Stimulated activated CD4-positive, alpha-beta T cell treated with anti-CD3 and anti-CD28 coated beads, Interleukin-2, amount 100 ng/mL, for 24 hours (primary cell): ENCODE data around the gene RHOBTB1.
"Not testable (repeated sequence)": the region's sequence is repeated elsewhere in the genome, so short reads cannot be mapped to it uniquely, and the experiment has no call there.

ENCODE experiments used
- DNase-seq, 2 donors: peaks; one replicate each; pipeline ENCODE4 v3.0.0-alpha.2; 2020

RHOBTB1 gene

DNA sequence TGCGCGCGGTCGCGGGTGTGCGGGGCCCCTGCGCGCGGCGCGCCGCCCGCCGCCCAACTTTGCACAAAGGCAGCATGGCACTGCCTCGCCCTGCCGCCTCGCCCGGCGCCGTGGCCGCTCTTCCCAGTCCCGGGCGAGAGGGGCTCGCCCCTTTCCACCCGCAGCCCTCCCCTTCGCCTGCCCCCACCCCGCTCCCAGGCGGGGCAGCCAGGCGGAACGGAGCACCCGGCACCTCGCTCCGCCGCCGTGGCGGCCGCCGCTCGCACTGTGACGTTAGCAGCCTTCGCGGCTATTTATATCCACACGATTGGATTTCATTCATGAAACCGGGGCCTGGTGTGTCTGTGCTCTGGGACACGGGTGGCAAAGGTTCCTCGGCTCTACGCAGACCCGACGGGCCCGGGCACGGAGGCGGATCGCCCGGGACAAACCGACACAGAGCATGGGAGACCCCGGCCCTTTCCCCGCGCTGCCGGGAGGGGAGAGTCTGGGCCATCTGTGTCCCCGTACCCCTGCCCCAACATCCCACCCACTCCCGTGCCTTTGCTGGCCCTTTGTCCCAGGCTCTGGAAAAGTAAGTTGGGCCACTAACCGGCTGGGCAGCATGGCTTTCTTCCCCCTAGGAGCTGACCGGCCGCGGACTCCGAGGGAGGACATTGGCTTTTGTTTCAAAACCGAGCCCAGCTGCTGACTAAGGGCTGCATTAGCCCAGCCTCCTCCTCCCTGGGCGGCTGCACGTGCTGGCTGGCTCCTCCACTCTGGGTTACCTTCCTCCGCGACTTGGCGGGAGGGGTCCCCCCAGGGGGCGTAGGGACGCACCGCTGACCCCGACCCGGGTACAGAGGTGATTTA lies at the start of gene RHOBTB1:
RHOBTB1 (minus strand) TSS at position 128 of the 852 bp plus-strand sequence. CDS start 32,643 bp downstream, outside the sequence.
- DNase-seq = peak; percentile 19 to 40

DNA sequence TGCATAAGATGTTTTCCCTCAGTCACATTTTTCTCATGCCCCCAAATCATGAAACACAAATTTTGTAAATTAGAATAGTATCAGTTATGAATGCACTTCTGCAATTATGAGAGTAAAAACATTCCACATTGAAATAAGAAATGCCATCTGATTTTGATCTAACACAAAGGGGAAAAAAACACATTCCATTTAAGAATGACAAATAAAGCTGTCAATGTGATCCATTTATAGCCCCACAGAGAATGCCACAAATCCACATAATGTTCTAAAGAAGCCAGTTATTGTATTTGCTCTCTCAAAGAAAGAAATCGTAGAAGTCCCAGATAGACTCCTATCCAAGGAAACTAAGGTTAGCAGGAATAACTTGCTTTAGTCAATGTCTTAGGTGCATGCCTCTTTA lies 48.7 kb upstream of the RHOBTB1 start:
- no peak for DNase-seq

GRCh38 chr10:60990663-60991062 lies 46.7 kb upstream of the RHOBTB1 start:
- no peak for DNase-seq

DNA sequence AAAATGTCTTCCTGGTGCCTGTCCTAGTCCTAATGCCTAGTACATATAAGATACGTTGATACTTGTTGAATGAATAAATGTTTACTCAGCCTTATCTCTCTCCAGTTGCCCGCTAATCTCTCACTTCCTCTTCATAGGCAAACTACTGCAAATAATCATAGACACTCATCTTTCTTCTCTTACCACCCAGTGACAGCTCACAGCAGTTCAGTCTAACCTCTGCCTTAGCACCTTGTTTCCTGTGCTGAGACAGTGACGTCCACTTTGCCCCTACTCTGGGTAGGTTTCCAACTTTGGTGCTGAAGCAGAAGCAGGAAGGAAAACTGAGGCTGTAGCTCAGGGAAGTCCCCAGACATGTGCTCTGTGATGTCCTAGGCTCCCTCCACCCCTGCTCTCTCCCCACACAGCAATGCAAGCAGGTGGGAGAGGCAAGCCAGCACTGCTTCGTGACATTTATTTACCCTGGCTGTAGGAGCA lies 45.5 kb upstream of the RHOBTB1 start:
- DNase-seq = no peak

DNA sequence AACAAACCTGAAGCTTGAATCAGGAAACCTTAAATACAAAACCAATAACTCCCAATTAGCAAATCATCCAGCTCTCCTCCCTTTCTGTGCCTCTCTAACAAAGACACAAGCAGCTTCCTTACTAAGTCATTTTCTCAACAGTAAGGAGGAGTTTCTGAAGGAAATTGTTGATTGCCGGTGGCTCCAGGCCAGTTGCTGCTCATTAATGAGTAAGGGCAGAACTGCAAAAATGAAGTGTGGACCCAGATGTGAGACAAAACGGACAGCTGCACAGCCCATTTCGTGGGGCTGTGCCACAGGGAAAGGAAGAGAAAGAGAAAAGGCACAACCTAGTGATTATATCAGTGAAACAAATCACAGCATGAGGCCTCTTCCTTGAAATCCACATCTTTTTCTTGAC lies 42.8 kb upstream of the RHOBTB1 start:
- no peak for DNase-seq

- DNase-seq = no peak
These were observed 42.0 kb upstream of the RHOBTB1 start for GRCh38 chr10:60985951-60986350.

DNA sequence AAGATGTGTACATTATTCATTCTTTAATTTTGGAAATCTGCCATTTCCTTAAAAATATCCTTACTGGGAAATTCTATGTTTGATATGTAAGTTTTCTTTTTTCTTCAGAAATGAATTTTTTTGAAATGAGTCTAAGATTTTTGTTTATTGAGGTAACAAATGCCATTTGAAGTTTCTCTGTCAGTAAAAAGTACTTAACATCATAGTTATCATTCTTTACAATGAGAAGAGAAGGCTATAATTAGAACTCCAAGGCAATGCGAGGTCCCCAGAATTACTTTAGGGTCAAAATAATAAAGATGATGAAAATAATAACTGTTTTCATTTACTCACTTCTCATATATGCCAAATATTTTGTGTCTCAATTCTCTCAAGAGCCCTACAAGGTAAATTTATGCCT lies 37.0 kb upstream of the RHOBTB1 start:
- DNase-seq = no peak

GRCh38 chr10:60979667-60980104 lies 35.7 kb upstream of the RHOBTB1 start:
- DNase-seq = no peak

DNA sequence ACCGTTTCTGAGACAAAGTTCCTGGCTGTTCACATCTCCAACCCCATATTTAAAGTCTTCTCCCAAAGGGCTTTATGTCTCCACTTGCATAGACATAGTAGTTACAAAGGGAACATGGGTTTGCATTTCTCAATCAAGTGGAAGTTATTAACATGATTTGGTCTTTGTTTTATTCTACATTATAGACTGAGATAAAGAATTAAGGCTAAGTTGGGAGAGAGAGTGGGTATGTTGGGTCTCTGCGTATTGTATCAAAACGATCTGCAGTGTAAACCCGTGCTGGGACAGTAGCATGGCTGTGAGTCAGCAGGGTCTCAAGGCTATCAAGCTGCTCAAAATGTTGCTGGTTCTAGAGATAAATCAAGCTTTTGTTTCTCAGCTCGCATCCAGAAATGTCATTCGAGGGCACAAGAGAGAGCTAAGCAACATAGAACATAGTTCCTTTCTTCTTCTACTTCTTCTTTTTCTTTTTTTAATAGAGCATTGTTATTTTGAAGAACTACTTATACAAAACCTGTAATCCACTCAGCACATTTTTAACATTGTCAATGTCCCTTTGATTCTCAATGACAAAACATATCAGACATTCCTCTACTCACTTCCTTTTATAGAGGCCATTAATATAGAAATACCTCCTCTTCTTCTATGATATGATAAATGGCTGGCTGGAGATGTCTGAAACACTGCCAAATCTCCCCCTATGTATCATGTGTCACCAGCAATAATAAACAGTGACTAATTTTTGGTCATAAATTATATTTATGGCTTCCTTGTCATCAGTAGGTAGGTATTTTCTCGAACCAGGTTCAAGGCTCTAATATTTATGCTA lies 34.5 kb upstream of the RHOBTB1 start:
- no peak for DNase-seq

DNA sequence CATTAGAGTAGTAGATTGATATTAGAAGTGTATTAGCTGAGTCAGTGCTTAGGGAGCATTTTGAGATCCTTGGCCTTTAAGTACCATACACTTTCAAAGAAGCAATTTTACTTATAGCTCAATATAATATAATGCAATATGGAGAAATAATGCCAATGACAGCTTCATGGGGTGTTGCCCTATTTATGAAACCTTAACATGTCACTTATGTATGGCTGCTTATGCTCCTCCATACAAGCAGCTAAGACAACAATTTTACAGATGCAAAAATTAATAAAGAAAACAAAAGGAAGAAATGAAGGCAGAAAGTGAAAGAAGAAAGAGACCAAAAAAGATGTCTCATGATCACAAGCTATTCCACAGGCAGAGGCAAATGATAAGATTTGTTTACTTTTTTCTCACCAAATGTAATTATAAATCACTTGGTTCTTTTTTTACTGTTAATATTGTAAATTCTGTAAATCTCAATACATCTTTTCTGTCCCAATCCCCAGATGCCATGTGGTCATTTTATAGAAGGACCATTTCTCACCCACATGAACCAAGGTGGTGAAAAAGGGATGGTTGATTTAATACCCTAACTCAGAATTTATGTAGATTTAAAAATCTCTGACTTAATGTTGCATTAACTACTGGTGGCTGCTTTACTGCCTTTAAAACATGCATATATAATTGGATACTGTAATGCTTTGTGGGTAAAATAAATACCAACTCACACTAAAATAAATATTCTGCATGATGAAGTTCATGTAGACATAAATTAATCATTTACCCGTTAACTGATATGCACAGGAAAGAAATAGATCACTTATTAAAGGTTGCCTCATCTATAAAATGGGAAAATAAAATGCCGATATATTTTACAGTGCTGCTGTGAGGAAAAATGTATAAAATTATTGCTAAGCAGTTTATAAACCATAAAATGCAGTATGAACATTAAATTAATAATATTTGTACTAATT lies 33.5 kb upstream of the RHOBTB1 start:
- no peak for DNase-seq

DNA sequence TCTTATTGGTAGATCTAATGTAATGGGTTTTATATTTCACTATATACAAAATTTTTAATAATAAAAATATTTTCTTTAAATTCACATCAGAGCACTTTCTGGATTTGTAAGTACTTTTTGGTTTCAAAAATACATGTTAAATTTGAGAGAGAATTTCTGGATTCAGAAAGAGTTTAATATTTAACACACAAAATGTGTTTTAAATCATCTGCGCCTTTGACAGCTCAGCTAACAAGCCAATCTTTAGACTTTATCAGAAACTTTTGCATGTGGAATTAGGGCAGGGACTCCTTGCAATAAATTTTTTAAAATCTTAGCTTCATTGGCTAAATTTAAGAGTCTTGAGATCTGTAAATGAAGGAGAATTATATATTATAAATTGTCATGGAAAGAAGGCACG lies 32.7 kb upstream of the RHOBTB1 start:
- DNase-seq = no peak

DNA sequence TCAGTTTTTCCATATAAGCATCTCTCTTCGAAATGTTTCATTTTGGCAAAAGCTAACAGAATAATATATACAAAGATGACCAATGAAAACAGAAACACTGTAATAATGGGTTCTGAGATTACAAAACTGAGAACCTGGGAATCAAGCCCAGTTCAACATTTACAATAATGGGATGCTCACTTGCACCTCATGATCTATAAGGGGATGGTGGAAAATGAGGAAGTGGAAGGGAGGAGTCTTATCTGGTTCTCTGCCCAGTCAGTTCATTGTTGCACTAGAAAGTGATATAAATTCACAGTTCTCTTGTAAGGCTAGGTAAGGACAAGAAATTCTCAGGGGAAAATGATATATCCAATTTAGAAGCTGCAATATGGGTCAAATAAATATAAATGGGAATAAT lies 31.7 kb upstream of the RHOBTB1 start:
- no peak for DNase-seq

DNA sequence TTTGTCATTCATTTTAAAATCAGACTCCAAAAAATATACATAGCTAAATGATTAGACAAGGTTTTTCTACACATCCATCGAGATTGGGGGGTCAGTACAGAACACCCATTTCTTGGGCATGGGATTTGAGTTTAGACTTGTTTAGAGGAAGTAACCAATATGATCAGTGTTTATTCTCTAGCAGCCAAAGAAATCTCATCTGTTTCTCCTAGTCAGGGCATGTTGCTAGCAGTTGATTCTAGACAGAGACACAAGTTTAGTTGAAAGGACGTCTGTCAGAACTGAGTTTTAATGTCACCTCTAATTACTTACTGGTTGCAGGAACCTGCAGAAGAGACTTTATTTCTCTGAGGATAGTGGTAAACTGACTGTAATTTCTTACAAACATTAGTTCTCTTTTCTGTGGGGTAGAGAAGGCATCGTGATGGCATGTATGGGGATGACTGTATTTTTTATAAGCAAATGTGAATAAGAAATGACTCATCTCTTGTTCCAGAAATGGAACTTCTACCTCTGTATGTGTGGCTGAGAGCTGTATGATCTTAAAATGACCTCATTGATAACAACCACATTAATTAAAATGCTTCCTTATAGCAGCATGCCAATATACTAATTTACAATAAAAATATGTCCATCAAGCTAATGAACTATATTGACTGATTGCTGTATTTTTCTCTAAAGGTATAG lies 30.6 kb upstream of the RHOBTB1 start:
- no peak for DNase-seq

- DNase-seq = no peak
These were observed 29.1 kb upstream of the RHOBTB1 start for GRCh38 chr10:60973086-60973485.

DNA sequence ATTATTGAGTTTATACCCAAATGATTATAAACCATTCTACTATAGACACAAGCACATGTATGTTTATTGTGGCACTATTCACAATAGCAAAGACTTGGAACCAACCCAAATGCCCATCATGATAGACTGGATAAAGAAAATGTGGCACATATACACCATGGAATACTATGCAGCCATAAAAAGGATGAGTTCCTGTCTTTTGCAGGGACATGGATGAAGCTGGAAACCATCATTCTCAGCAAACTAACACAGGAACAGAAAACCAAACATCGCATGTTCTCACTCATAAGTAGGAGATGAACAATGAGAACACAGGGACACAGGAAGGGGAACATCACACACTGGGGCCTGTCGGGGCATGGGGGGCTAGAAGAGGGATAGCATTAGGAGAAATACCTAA lies 28.2 kb upstream of the RHOBTB1 start:
- not testable (repeated sequence) for DNase-seq

GRCh38 chr10:60970526-60970925 lies 26.5 kb upstream of the RHOBTB1 start:
- no peak for DNase-seq

DNA sequence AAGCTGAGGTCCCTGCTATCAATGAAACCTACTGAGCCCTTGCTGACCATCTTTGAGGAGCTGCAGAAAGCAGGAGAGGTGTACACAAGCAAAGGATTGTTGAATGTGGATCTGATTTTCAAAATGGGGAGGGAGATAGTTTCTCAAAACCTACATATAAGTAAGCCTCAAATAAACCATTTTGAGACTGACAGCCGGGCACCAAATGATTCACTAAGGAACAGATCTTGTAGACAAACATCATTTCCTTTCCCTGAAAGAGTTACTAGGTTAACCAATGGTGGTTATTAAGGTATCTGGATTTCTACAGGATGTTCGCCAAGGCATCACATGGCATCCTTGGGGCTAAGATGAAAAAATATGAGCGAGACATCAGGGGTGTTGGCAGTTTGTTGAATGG lies 24.5 kb upstream of the RHOBTB1 start:
- DNase-seq = no peak

- DNase-seq = peak; percentile 33 to 38
These were observed 24.0 kb upstream of the RHOBTB1 start for GRCh38 chr10:60967854-60968484.

DNA sequence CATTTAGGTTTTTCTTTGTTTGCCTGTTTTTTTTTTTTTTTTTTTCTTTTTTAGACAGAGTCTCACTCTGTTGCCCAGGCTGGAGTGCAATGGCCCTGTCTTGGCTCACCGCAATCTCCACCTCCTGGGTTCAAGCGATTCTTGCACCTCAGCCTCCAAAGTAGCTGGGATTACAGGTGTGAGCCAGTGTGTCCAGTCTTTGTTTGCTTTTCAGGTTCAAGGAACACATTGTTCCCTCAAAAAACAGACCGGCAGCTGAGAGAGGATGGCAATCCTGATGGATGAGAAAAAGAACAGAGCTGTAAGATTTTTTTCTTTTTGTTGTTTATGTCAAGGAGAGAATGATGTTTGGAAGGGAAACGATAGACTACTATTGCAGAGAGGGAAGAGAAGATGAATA lies 23.3 kb upstream of the RHOBTB1 start:
- no peak for DNase-seq

DNA sequence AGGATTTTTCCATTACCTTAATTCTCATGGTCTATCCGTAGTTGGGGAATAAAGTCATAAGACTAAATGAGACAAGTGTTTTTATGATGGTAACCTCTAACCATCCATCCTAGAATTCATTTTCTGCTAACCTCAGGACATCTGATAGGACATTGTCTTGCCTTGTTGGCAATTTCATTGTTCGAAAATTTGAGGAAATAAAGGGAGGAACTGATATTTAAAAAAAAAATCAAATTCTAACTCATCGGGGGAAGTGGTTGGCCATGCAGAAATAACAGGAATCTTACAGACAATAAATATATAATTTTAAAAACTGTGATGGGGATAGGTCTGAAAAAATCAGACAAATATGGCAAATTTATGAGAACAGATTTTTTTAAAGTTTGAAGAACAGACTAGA lies 21.7 kb upstream of the RHOBTB1 start:
- no peak for DNase-seq
